ENCODE data around the gene RASGEF1C.
"Not testable (repeated sequence)": the region's sequence is repeated elsewhere in the genome, so short reads cannot be mapped to it uniquely, and the experiment has no call there.

RASGEF1C gene

GRCh38 chr5:180098991-180099732, 109.8 kb downstream of the RASGEF1C start:
- no peak for DNase-seq

DNA sequence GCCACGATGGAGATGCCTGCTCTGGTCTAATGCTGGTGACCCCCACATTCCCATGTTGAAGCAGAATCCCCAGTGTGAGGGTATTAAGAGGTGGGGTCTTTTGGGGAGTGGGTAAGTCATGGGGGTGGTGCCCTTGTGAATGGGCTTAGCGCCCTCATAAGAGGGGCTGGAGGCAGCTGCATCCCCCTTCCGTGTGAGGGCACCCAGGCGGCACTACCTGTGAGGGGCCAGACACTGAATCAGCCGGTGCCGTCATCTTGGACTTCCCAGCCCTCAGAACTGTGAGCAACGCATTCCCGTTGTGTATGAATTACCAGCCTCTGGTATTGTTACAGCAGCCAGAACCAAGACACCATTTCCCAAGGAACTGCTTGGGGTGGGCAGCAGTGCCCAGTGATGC, 110.5 kb downstream of the RASGEF1C start:
- no peak for DNase-seq

GRCh38 chr5:180097926-180098325, 111.1 kb downstream of the RASGEF1C start:
- no peak for DNase-seq

DNA sequence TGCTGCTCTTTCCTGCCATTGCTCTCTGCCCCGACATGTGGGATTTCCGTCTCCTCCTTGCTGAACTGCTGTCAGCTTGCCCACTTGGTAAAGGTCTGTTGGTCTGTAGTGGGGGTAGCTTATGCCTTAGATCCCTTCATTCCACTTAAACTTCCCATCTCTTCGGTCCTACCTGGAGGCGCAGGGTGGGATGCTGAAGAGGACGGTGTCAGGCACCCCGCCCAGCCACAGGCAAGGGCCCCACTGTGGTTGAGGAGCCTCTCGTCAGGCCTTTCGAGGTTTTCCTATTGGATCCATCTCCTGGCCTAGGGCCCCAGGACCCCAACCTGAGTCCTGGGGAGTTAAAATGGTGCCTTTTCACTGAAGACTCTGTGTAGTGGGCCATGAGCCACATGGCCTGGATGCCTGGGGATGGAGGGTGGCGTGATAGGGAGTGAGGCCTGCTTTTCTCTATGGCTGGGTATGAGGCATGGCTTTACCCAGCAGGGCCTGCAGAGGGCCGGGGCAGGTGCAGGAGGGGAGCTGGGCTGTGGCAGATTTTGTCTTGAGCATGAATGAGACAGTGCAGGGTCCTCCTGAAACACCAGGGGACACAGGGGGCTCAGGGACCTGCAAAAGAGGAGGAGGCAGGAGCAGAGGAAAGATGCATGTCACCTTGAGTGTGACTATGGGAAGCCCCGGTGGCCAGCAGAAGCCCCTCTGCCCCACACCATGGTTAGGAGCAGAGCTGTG, 111.7 kb downstream of the RASGEF1C start:
- no peak for DNase-seq

GRCh38 chr5:180096616-180097015, 112.4 kb downstream of the RASGEF1C start:
- DNase-seq, result no peak

DNA sequence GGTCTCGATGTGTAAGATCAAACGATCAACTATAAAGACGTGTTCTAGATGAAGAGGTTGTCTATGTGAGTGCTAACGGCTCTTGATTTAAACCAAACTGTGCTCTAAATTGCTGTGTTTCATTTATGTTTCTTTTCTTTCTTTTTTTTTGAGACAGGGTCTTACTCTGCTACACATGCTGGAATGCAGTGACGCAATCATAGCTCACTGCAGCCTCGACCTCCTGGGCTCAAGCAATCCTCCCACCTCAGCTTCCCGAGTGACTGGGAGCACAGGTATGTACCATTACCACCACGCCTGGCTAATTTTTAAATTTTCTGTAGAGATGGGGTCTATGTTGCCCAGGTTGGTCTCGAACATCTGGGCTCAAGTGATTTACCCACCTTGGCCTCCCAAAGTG, 113.5 kb downstream of the RASGEF1C start:
- DNase-seq, result no peak

GRCh38 chr5:180093651-180094382, 115.2 kb downstream of the RASGEF1C start:
- DNase-seq, result no peak

- no peak for DNase-seq
Measured at GRCh38 chr5:180093241-180093640, 115.8 kb downstream of the RASGEF1C start.

DNA sequence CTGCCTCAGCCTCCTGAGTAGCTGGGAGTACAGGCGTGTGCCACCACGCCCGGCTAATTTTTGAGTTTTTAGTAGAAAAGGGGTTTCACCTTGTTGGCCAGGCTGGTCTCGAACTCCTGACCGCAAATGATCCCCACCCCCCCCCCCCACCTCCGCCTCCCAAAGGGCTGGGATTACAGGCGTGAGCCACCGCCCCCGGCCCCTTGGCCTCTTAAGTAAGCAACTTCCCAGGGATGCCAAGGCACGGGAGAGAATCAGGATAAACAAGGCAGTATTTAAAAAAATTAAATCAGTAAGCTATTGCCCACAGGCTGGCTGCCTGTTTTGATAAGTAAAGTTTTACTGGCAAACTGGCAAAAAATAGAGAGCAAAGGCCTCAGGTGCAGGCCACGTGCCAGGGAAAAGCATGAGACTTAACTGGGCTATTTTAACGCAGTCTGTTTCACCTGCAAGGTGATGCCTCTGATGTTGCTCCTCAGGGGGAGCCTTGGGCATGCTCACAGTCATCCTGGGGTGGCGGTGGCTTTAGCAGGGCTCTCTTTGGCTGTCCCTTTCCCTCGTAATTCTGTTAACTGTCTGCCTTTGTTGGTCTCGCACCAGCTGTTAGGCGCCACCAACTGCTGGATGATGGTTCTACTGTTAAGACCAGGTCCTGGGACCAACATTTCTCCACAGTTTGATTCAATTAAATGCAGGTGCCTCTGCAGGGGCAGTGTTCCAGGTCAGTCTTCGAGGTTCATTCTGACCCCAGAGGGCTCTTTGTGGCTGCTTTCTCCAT, 118.1 kb downstream of the RASGEF1C start:
- no peak for DNase-seq

DNA sequence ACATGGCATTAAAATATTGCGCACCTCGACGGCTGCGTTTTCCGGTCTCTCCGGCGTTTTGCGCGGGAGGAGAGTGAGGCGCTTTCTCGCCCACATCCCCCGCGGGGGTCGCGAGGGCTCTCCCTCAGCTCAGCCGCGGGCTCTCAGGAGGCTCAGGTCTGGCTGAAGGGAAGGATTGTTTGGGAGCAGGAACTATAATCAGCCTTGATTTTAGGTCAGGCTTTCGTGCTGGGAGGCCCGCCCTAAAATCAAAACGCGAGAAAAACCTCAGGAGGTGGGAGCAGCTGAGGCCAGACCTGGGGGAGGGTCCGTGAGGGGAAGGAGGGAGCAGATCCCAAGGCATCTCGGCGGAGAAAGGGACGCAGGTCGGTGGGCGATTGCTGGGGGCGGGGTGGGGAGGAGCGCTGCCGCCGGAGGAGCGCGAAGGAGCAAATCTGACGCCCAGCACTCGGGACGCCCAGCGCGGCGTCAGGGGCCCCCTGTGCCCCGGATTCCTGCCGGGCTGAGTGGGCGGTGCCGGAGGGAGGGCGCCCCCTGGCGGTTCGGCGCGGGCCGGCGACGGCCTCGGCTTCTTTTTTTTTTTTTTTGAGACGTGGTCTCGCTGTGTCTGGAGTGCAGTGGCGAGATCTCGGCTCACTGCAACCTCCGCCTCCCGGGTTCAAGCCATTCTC, 118.8 kb downstream of the RASGEF1C start:
- DNase-seq, result no peak

DNA sequence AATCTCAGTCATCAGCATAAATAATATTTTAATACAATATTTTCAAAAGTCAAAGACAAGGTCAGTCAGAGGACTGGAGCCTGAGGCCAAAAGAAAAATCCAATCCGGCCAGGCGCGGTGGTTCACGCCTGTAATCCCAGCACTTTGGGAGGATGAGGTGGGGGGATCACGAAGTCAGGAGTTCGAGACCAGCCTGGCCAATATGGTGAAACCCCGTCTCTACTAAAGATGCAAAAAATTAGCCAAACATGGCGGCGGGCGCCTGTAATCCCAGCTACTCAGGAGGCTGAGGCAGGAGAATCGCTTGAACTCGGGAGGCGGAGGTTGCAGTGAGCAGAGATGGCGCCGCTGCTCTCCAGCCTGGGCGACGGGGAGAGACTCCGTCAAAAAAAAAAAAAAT, 119.4 kb downstream of the RASGEF1C start:
- not testable (repeated sequence) for DNase-seq

DNA sequence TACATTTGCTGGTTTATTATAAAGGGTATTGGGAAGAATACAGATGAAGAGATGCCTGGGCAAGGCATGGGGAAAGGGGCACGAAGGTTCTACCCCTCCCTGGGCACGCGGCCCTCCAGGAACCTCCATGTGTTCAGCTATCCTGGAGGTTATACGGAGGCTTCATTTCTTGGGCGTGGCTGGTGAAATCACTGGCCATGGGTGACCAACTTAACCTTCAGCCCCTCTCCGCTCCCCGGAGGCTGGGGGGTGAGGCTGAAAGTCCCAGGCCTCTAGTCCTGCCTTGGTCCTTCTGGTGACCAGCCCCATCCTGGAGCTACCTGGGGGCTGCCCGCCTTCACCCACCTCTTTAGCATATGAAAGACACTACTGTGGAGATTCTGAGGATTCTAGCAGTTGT, 120.5 kb downstream of the RASGEF1C start:
- DNase-seq, result no peak

- no peak for DNase-seq
Measured at GRCh38 chr5:180086816-180087399, 122.1 kb downstream of the RASGEF1C start.

DNA sequence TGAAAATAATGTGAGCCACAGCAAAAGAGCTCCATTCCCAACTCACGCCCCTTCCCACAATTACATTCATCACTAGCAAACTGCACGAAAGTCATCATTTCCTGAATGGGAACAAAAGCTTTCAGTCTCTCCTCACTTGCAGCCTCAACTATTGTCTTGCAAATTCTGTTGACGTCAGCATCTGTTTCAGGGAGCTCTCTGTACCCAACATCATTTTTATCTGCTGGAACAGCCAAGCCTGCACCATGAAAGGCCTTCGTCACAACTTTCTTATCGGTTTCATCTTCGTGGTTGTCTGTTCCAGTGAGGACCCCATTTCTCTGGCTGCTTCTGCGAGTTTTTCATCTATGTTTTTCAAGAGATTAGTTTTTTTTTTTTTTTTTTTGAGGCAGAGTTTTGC, 123.2 kb downstream of the RASGEF1C start:
- no peak for DNase-seq

- peak; percentile 27 for DNase-seq
Measured at GRCh38 chr5:180084638-180085561, 124.1 kb downstream of the RASGEF1C start.

- no peak for DNase-seq
Measured at GRCh38 chr5:180083529-180084060, 125.4 kb downstream of the RASGEF1C start.

- DNase-seq, result no peak
Measured at GRCh38 chr5:180082633-180083420, 126.2 kb downstream of the RASGEF1C start.

GRCh38 chr5:180081481-180081880, 127.5 kb downstream of the RASGEF1C start:
- no peak for DNase-seq

GRCh38 chr5:180080486-180081280, 128.3 kb downstream of the RASGEF1C start:
- DNase-seq, result no peak
